ENCODE results near the gene SEZ6L. TPM values are rescaled to one million over a fixed set of nuclear protein-coding genes. Genes with fewer than 3 reads are reported as not detected.

SEZ6L gene
- total RNA-seq, 4 donors from 2014 or later, result 0.14 to 0.16 TPM; not detected in 2

GRCh38 chr22:26431261-26431995, 262.2 kb downstream of the SEZ6L start:
- intact Hi-C loops (cut with DNase I; ENCODE audit: low total_unique reads) (no loop called here), in situ Hi-C loops (cut with MboI; ENCODE audit: low pct_ligation_motif_present in 1 of 4, low pct_unique_long_range_greater_than_20kb in 1 of 4, low sequenced_read_pairs in 3 of 4) (no loop called here)
- H3K9me3 ChIP-seq, result no peaks in the 10 kb centered on the region
- DNase-seq, result no peak
- H3K27me3 ChIP-seq, result no peaks in the 10 kb centered on the region
- WGBS, 2 donors (ENCODE audit: low coverage in 1 of 2), result 87 to 90% methylated on average over 4 to 13 of the region's 13 CpGs
- TF ChIP-seq POLR2AphosphoS5 (IDR thresholded peaks at IDR 0.05) (no peak), EP300 (IDR thresholded peaks at IDR 0.05; ENCODE audit: low read depth) (no peak), POLR2A (IDR thresholded peaks at IDR 0.05) (no peak)
- TF ChIP-seq, protein P1, sequence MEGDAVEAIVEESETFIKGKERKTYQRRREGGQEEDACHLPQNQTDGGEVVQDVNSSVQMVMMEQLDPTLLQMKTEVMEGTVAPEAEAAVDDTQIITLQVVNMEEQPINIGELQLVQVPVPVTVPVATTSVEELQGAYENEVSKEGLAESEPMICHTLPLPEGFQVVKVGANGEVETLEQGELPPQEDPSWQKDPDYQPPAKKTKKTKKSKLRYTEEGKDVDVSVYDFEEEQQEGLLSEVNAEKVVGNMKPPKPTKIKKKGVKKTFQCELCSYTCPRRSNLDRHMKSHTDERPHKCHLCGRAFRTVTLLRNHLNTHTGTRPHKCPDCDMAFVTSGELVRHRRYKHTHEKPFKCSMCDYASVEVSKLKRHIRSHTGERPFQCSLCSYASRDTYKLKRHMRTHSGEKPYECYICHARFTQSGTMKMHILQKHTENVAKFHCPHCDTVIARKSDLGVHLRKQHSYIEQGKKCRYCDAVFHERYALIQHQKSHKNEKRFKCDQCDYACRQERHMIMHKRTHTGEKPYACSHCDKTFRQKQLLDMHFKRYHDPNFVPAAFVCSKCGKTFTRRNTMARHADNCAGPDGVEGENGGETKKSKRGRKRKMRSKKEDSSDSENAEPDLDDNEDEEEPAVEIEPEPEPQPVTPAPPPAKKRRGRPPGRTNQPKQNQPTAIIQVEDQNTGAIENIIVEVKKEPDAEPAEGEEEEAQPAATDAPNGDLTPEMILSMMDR (IDR thresholded peaks at IDR 0.05), result no peak
- H3K4me3 ChIP-seq, result no peak overlapping the region
- peak overlapping the region in 1 of 4 donors; percentile 13 for H3K27ac ChIP-seq
- peaks cover 5 to 22% (median 18%) of the 10 kb centered on the region in 4 donors for H3K4me1 ChIP-seq
- no peaks in the 10 kb centered on the region for H3K36me3 ChIP-seq

DNA sequence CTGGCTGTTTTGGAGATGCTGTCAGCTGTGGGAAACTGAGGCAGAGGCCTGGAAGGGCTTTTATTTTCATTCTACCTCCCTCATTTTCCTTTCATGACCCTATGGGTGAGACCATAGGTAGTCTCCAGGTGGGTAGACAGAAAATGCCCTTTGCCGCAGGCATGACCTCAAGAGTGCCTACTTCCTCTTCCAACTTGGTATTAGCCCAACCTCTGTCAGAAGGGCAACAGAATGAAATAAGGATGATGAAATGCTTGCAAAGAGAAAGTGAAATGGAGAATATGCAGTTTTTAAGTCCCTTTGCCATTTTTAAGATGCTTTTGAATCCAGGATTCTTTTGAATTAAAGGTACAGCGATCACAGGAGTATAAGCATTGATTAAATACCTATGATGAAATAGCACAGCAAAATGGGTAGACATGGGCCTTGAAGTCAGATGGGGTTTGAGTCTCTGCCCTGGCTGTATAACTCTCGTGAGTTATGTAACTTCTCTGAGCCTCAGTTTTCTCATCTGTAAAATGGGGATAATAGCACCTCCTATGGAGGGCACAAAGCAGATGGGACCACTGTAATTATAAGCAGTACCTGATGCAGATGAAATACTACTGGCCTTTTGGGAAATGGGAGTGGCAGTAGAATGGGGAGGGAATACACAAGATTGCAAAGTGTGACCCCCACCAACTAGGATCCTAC, 263.5 kb downstream of the SEZ6L start:
- WGBS, 2 donors (ENCODE audit: low coverage in 1 of 2), result 87 to 97% methylated on average over 3 of the region's 3 CpGs
- in situ Hi-C loops (cut with MboI; ENCODE audit: low pct_ligation_motif_present in 1 of 4, low pct_unique_long_range_greater_than_20kb in 1 of 4, low sequenced_read_pairs in 3 of 4), result no loop called here
- peaks cover 5 to 33% (median 24%) of the 10 kb centered on the region in 4 donors for H3K4me1 ChIP-seq
- no peaks in the 10 kb centered on the region for H3K27me3 ChIP-seq
- H3K4me3 ChIP-seq, result no peak overlapping the region
- TF ChIP-seq EP300 (IDR thresholded peaks at IDR 0.05; ENCODE audit: low read depth), result no peak
- TF ChIP-seq, protein P1 (IDR thresholded peaks at IDR 0.05), result no peak
- TF ChIP-seq POLR2A (IDR thresholded peaks at IDR 0.05), result no peak
- no peak for TF ChIP-seq POLR2AphosphoS5 (IDR thresholded peaks at IDR 0.05)
- H3K9me3 ChIP-seq, result no peaks in the 10 kb centered on the region
- H3K36me3 ChIP-seq, result no peaks in the 10 kb centered on the region
- no peak for DNase-seq
- intact Hi-C loops (cut with DNase I; ENCODE audit: low total_unique reads), result no loop called here
- H3K27ac ChIP-seq, result no peak overlapping the region

Small RNA genes lying within 50 kb of the gene (small RNA-seq; reads per million reads assigned to genes)
- 0 to 0.14 (median 0) reads per million in 4 donors for gene RNA5SP495

All from transverse colon (tissue), 4 donors.